ENCODE results near the gene IL6R.

DNA sequence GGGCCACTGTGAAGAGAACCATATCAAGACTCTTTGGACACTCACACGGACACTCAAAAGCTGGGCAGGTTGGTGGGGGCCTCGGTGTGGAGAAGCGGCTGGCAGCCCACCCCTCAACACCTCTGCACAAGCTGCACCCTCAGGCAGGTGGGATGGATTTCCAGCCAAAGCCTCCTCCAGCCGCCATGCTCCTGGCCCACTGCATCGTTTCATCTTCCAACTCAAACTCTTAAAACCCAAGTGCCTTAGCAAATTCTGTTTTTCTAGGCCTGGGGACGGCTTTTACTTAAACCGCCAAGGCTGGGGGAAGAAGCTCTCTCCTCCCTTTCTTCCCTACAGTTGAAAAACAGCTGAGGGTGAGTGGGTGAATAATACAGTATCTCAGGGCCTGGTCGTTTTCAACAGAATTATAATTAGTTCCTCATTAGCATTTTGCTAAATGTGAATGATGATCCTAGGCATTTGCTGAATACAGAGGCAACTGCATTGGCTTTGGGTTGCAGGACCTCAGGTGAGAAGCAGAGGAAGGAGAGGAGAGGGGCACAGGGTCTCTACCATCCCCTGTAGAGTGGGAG, 60.6 kb downstream of the IL6R start:
- TF ChIP-seq CTCF (IDR thresholded peaks at IDR 0.05; ENCODE audit: low read length) (no peak), EZH2phosphoT487 (IDR thresholded peaks at IDR 0.05; ENCODE audit: low read length) (no peak)

All from MM.1S (cell line).